ENCODE measurements around the gene BNIP3.

BNIP3 gene

GRCh38 chr10:131949041-131949862 is 32.5 kb downstream of the BNIP3 start:
- H3K36me3 ChIP-seq (ENCODE audit: insufficient read depth, insufficient read length, low read length): peaks cover 67% of the 10 kb centered on the region
- H3K4me3 ChIP-seq (ENCODE audit: insufficient read length, low read depth): no peak overlapping the region
- H3K4me1 ChIP-seq (ENCODE audit: insufficient read depth, insufficient read length): peaks cover 3% of the 10 kb centered on the region
- H3K27me3 ChIP-seq (ENCODE audit: insufficient read depth, insufficient read length): no peaks in the 10 kb centered on the region
- TF ChIP-seq YY1 (IDR thresholded peaks at IDR 0.05; ENCODE audit: insufficient read depth, insufficient read length) (no peak), ZNF274 (IDR thresholded peaks at IDR 0.05; ENCODE audit: low read depth, low read length) (no peak), SUZ12 (IDR thresholded peaks at IDR 0.05; ENCODE audit: extremely low read depth, insufficient read depth, insufficient read length) (no peak)
- DNase-seq (ENCODE audit: low read depth, low spot score): no peak
- no peaks in the 10 kb centered on the region for H3K9me3 ChIP-seq (ENCODE audit: insufficient read depth, low read length)
- no peak overlapping the region for H3K9ac ChIP-seq (ENCODE audit: insufficient read length, low read depth)

- no peak for DNase-seq (ENCODE audit: low read depth, low spot score)
- TF ChIP-seq YY1 (IDR thresholded peaks at IDR 0.05; ENCODE audit: insufficient read depth, insufficient read length): no peak
- Histone ChIP-seq H3K9me3 (ENCODE audit: insufficient read depth, low read length) (no peaks in the 10 kb centered on the region), H3K4me3 (ENCODE audit: insufficient read length, low read depth) (no peak overlapping the region), H3K36me3 (ENCODE audit: insufficient read depth, insufficient read length, low read length) (peaks cover 70% of the 10 kb centered on the region), H3K9ac (ENCODE audit: insufficient read length, low read depth) (no peak overlapping the region), H3K4me1 (ENCODE audit: insufficient read depth, insufficient read length) (peaks cover 3% of the 10 kb centered on the region), H3K27me3 (ENCODE audit: insufficient read depth, insufficient read length) (no peaks in the 10 kb centered on the region)
Observed at GRCh38 chr10:131948501-131948900, 33.2 kb downstream of the BNIP3 start.

- Histone ChIP-seq H3K4me3 (ENCODE audit: insufficient read length, low read depth) (no peak overlapping the region), H3K9ac (ENCODE audit: insufficient read length, low read depth) (no peak overlapping the region), H3K4me1 (ENCODE audit: insufficient read depth, insufficient read length) (peaks cover 3% of the 10 kb centered on the region), H3K27me3 (ENCODE audit: insufficient read depth, insufficient read length) (no peaks in the 10 kb centered on the region), H3K36me3 (ENCODE audit: insufficient read depth, insufficient read length, low read length) (peaks cover 75% of the 10 kb centered on the region), H3K9me3 (ENCODE audit: insufficient read depth, low read length) (no peaks in the 10 kb centered on the region)
- TF ChIP-seq ZNF274 (IDR thresholded peaks at IDR 0.05; ENCODE audit: low read depth, low read length) (no peak), SUZ12 (IDR thresholded peaks at IDR 0.05; ENCODE audit: extremely low read depth, insufficient read depth, insufficient read length) (no peak), YY1 (IDR thresholded peaks at IDR 0.05; ENCODE audit: insufficient read depth, insufficient read length) (no peak)
- DNase-seq (ENCODE audit: low read depth, low spot score): no peak
Observed at GRCh38 chr10:131947631-131948347, 33.9 kb downstream of the BNIP3 start.

- no peak overlapping the region for H3K9ac ChIP-seq (ENCODE audit: insufficient read length, low read depth)
- DNase-seq (ENCODE audit: low read depth, low spot score): no peak
- peaks cover 79% of the 10 kb centered on the region for H3K36me3 ChIP-seq (ENCODE audit: insufficient read depth, insufficient read length, low read length)
- H3K4me3 ChIP-seq (ENCODE audit: insufficient read length, low read depth): no peak overlapping the region
- H3K27me3 ChIP-seq (ENCODE audit: insufficient read depth, insufficient read length): no peaks in the 10 kb centered on the region
- H3K9me3 ChIP-seq (ENCODE audit: insufficient read depth, low read length): no peaks in the 10 kb centered on the region
- H3K4me1 ChIP-seq (ENCODE audit: insufficient read depth, insufficient read length): peaks cover 3% of the 10 kb centered on the region
- TF ChIP-seq YY1 (IDR thresholded peaks at IDR 0.05; ENCODE audit: insufficient read depth, insufficient read length) (no peak), ZNF274 (IDR thresholded peaks at IDR 0.05; ENCODE audit: low read depth, low read length) (no peak), SUZ12 (IDR thresholded peaks at IDR 0.05; ENCODE audit: extremely low read depth, insufficient read depth, insufficient read length) (no peak)
Observed at GRCh38 chr10:131946880-131947279, 34.8 kb downstream of the BNIP3 start.

- Histone ChIP-seq H3K36me3 (ENCODE audit: insufficient read depth, insufficient read length, low read length) (peaks cover 85% of the 10 kb centered on the region), H3K4me1 (ENCODE audit: insufficient read depth, insufficient read length) (peaks cover 3% of the 10 kb centered on the region), H3K9ac (ENCODE audit: insufficient read length, low read depth) (no peak overlapping the region), H3K27me3 (ENCODE audit: insufficient read depth, insufficient read length) (no peaks in the 10 kb centered on the region), H3K4me3 (ENCODE audit: insufficient read length, low read depth) (no peak overlapping the region), H3K9me3 (ENCODE audit: insufficient read depth, low read length) (no peaks in the 10 kb centered on the region)
- DNase-seq (ENCODE audit: low read depth, low spot score): no peak
- TF ChIP-seq SUZ12 (IDR thresholded peaks at IDR 0.05; ENCODE audit: extremely low read depth, insufficient read depth, insufficient read length) (no peak), ZNF274 (IDR thresholded peaks at IDR 0.05; ENCODE audit: low read depth, low read length) (no peak), YY1 (IDR thresholded peaks at IDR 0.05; ENCODE audit: insufficient read depth, insufficient read length) (no peak)
Observed at GRCh38 chr10:131946321-131946751, 35.4 kb downstream of the BNIP3 start.

- Histone ChIP-seq H3K4me3 (ENCODE audit: insufficient read length, low read depth) (no peak overlapping the region), H3K9me3 (ENCODE audit: insufficient read depth, low read length) (no peaks in the 10 kb centered on the region), H3K27me3 (ENCODE audit: insufficient read depth, insufficient read length) (no peaks in the 10 kb centered on the region), H3K9ac (ENCODE audit: insufficient read length, low read depth) (no peak overlapping the region), H3K4me1 (ENCODE audit: insufficient read depth, insufficient read length) (peaks cover 3% of the 10 kb centered on the region), H3K36me3 (ENCODE audit: insufficient read depth, insufficient read length, low read length) (peaks cover 88% of the 10 kb centered on the region)
- no peak for DNase-seq (ENCODE audit: low read depth, low spot score)
- TF ChIP-seq ZNF274 (IDR thresholded peaks at IDR 0.05; ENCODE audit: low read depth, low read length): no peak
- TF ChIP-seq YY1 (IDR thresholded peaks at IDR 0.05; ENCODE audit: insufficient read depth, insufficient read length): no peak
- no peak for TF ChIP-seq SUZ12 (IDR thresholded peaks at IDR 0.05; ENCODE audit: extremely low read depth, insufficient read depth, insufficient read length)
Observed at GRCh38 chr10:131944976-131945695, 36.6 kb downstream of the BNIP3 start.

- H3K36me3 ChIP-seq (ENCODE audit: insufficient read depth, insufficient read length, low read length): peaks cover 88% of the 10 kb centered on the region
- TF ChIP-seq SUZ12 (IDR thresholded peaks at IDR 0.05; ENCODE audit: extremely low read depth, insufficient read depth, insufficient read length): no peak
- no peak for TF ChIP-seq ZNF274 (IDR thresholded peaks at IDR 0.05; ENCODE audit: low read depth, low read length)
- no peak for TF ChIP-seq YY1 (IDR thresholded peaks at IDR 0.05; ENCODE audit: insufficient read depth, insufficient read length)
Observed at GRCh38 chr10:131944412-131944811, 37.3 kb downstream of the BNIP3 start.

More at GRCh38 chr10:131944412-131944811, 37.3 kb downstream of the BNIP3 start:
- no peaks in the 10 kb centered on the region for H3K27me3 ChIP-seq (ENCODE audit: insufficient read depth, insufficient read length)
- H3K4me3 ChIP-seq (ENCODE audit: insufficient read length, low read depth): no peak overlapping the region
- H3K9me3 ChIP-seq (ENCODE audit: insufficient read depth, low read length): no peaks in the 10 kb centered on the region
- no peak for DNase-seq (ENCODE audit: low read depth, low spot score)
- H3K4me1 ChIP-seq (ENCODE audit: insufficient read depth, insufficient read length): peaks cover 3% of the 10 kb centered on the region
- H3K9ac ChIP-seq (ENCODE audit: insufficient read length, low read depth): no peak overlapping the region
